Kidney (tissue), 14 donors: ENCODE measurements around the gene KCNIP1. TPM values are rescaled to one million over a fixed set of nuclear protein-coding genes. Genes with fewer than 3 reads are reported as not detected.

Experiments used
- DNase-seq, 5 donors: peaks; one replicate each; pipeline ENCODE4 v3.0.0-alpha.2; 2013 to 2020
- FAIRE-seq: peaks from 2 replicates; lab custom pipeline; 2012; peaks lifted over from hg19 to GRCh38; lab: Jason Lieb, UNC
- H3K27ac ChIP-seq, 2 donors: one replicate each; pipeline ENCODE4 v1.7.0; 2013; ENCODE audit warnings: low read depth in 2 of 2, low read length in 2 of 2, inconsistent platforms in 1 of 2
- H3K27me3 ChIP-seq: one replicate; pipeline ENCODE4 v1.7.1; 2013; ENCODE audit warnings: low read length, inconsistent platforms; ENCODE audit not compliant: control insufficient read depth, insufficient read depth
- H3K36me3 ChIP-seq, 3 donors: one replicate each; pipeline versions ENCODE4 v1.7.0 to v1.7.1; 2013; ENCODE audit warnings: low read length in 3 of 3, control low read depth in 1 of 3, inconsistent platforms in 1 of 3; ENCODE audit not compliant: insufficient read depth in 3 of 3, control insufficient read depth in 2 of 3
- H3K4me1 ChIP-seq, 3 donors: one replicate each; pipeline versions ENCODE4 v1.7.0 to v1.7.1; 2013; ENCODE audit warnings: low read length in 3 of 3, inconsistent platforms in 1 of 3, low read depth in 1 of 3; ENCODE audit not compliant: control insufficient read depth in 2 of 3, insufficient read depth in 2 of 3
- H3K4me3 ChIP-seq, 3 donors: one replicate each; pipeline versions ENCODE4 v1.7.0 to v1.8.1; 2013; ENCODE audit warnings: low read length in 3 of 3, control low read depth in 1 of 3, inconsistent platforms in 1 of 3
- H3K9ac ChIP-seq, 3 donors: one replicate each; pipeline versions ENCODE4 v1.7.0 to v1.7.1; 2013; ENCODE audit warnings: low read length in 3 of 3, control low read depth in 1 of 3, inconsistent platforms in 1 of 3
- H3K9me3 ChIP-seq, 3 donors: one replicate each; pipeline versions ENCODE4 v1.7.0 to v1.7.1; 2013; ENCODE audit warnings: low read length in 3 of 3, control low read depth in 1 of 3, inconsistent platforms in 1 of 3; ENCODE audit not compliant: control insufficient read depth in 2 of 3, insufficient read depth in 1 of 3
- CTCF ChIP-seq: IDR thresholded peaks from 3 replicates; pipeline ENCODE4 v1.5.1; 2012; ENCODE audit warnings: mild to moderate bottlenecking, moderate library complexity, borderline replicate concordance; ENCODE audit not compliant: insufficient read depth; ENCODE audit errors: extremely low read depth
- intact Hi-C: fragments of 100-400 bp; cut with DNase I; formaldehyde crosslinking; loops from one replicate; pipeline ENCODE4 v1.11.1; 2022
- polyA plus RNA-seq: library from polyadenylated mRNA; stranded (reverse); fragments of 350-450 nt; fragmentation: Illumina TruSeq; extraction: RNeasy Lipid Tissue Mini Kit (QIAGEN cat#74804); gene quantifications from one replicate; pipeline ENCODE4 v1.2.3, GENCODE V29; 2014; ENCODE audit warnings: low read depth, low replicate concordance; ENCODE audit not compliant: insufficient read depth
- total RNA-seq: library from RNA; stranded (reverse); fragmentation: NEBNext Ultra II Directional; extraction: Animal tissue kit (Norgen Biotek cat#: 25700); gene quantifications from one replicate; pipeline ENCODE4 v1.2.1, GENCODE V29; 2021
- donor health status: control.
- donor health status: control.
- donor health status: control.
- donor health status: control.
- donor health status: control.
- donor health status: DM: yes; HTN: yes; CAD: no.
- donor health status: Normal renal cell carcinoma (clear cell type).

Gene KCNIP1
- total and polyA plus RNA-seq, 2 donors from 2014 or later: 1.8 to 3.1 TPM

GRCh38 chr5:170466553-170466952, 37.3 kb upstream of the KCNIP1 start:
- Histone ChIP-seq H3K36me3 (no peaks in the 10 kb centered on the region), H3K4me1 (no peaks in the 10 kb centered on the region), H3K9ac (no peak overlapping the region), H3K27me3 (no peaks in the 10 kb centered on the region), H3K9me3 (no peaks in the 10 kb centered on the region), H3K4me3 (no peak overlapping the region), H3K27ac (no peak overlapping the region)
- DNase-seq (no peak), FAIRE-seq (no peak)
- intact Hi-C loops: no loop called here
- no peak for TF ChIP-seq CTCF

GRCh38 chr5:170466988-170467707, 36.7 kb upstream of the KCNIP1 start:
- Histone ChIP-seq H3K4me3 (no peak overlapping the region), H3K36me3 (no peaks in the 10 kb centered on the region), H3K4me1 (no peaks in the 10 kb centered on the region), H3K27me3 (no peaks in the 10 kb centered on the region), H3K9me3 (no peaks in the 10 kb centered on the region), H3K9ac (no peak overlapping the region), H3K27ac (no peak overlapping the region)
- FAIRE-seq (no peak), DNase-seq (no peak)
- no peak for TF ChIP-seq CTCF
- intact Hi-C loops: no loop called here

GRCh38 chr5:170468633-170469285, 35.1 kb upstream of the KCNIP1 start:
- no peaks in the 10 kb centered on the region for H3K4me1 ChIP-seq
- H3K4me3 ChIP-seq: no peak overlapping the region
- H3K9me3 ChIP-seq: no peaks in the 10 kb centered on the region
- no peak for DNase-seq
- H3K27ac ChIP-seq: no peak overlapping the region
- H3K36me3 ChIP-seq: no peaks in the 10 kb centered on the region
- H3K9ac ChIP-seq: no peak overlapping the region
- no peaks in the 10 kb centered on the region for H3K27me3 ChIP-seq
- intact Hi-C loops: no loop called here
- no peak for FAIRE-seq
- no peak for TF ChIP-seq CTCF
